Left renal pelvis (tissue), 4 donors: ENCODE measurements around the gene FAM25G. TPM values are rescaled to one million over a fixed set of nuclear protein-coding genes. Genes with fewer than 3 reads are reported as not detected.
"Not testable (repeated sequence)": the region's sequence is repeated elsewhere in the genome, so short reads cannot be mapped to it uniquely, and the experiment has no call there.

Experiments used
- DNase-seq, 4 donors: peaks; one replicate each; pipeline ENCODE4 v3.0.0-alpha.2; 2013; ENCODE audit warnings: low read depth in 4 of 4, low spot score in 3 of 4
- polyA plus RNA-seq, 4 donors: library from polyadenylated mRNA; unstranded; fragments of 120-200 nt; gene quantifications; one replicate each; pipeline ENCODE4 v1.2.1, GENCODE V29; 2013; ENCODE audit not compliant: insufficient read length in 4 of 4

FAM25G gene
- polyA plus RNA-seq, 4 donors = not detected

- DNase-seq = not testable (repeated sequence)
Observed at GRCh38 chr10:47467458-47467857, 24.0 kb downstream of the FAM25G start.

- DNase-seq = not testable (repeated sequence)
Observed at GRCh38 chr10:47465216-47465917, 26.1 kb downstream of the FAM25G start.

GRCh38 chr10:47462577-47463358 is 28.7 kb downstream of the FAM25G start:
- DNase-seq = not testable (repeated sequence)

GRCh38 chr10:47461261-47461687 is 30.2 kb downstream of the FAM25G start:
- DNase-seq = peak in 1 of 4 donors; percentile 24

GRCh38 chr10:47458466-47459154 is 32.9 kb downstream of the FAM25G start:
- no peak for DNase-seq

GRCh38 chr10:47457826-47458225 is 33.7 kb downstream of the FAM25G start:
- no peak for DNase-seq

- no peak for DNase-seq
Observed at GRCh38 chr10:47457528-47457820, 34.0 kb downstream of the FAM25G start.

- no peak for DNase-seq
Observed at GRCh38 chr10:47456794-47457527, 34.5 kb downstream of the FAM25G start.

- DNase-seq = no peak
Observed at GRCh38 chr10:47456079-47456785, 35.3 kb downstream of the FAM25G start.

GRCh38 chr10:47455350-47456078 is 36.0 kb downstream of the FAM25G start:
- not testable (repeated sequence) for DNase-seq

- no peak for DNase-seq
Observed at GRCh38 chr10:47454780-47455058, 36.8 kb downstream of the FAM25G start.

- no peak for DNase-seq
Observed at GRCh38 chr10:47454008-47454779, 37.3 kb downstream of the FAM25G start.

- DNase-seq = no peak
Observed at GRCh38 chr10:47453141-47454007, 38.1 kb downstream of the FAM25G start.

- DNase-seq = no peak
Observed at GRCh38 chr10:47452495-47453140, 38.9 kb downstream of the FAM25G start.

GRCh38 chr10:47451998-47452494 is 39.5 kb downstream of the FAM25G start:
- no peak for DNase-seq

GRCh38 chr10:47451273-47451997 is 40.1 kb downstream of the FAM25G start:
- DNase-seq = no peak

- DNase-seq = no peak
Observed at GRCh38 chr10:47450442-47450841, 41.1 kb downstream of the FAM25G start.
